Breast epithelium (tissue), 3 donors: ENCODE data around the gene POMT1.

Experiments
- POLR2A ChIP-seq: fragments of 450-650 bp; IDR thresholded peaks from one replicate; pipeline ENCODE4 v1.6.1; 2016; ENCODE audit warnings: antibody characterized with exemption, mild to moderate bottlenecking, moderate library complexity
- POLR2AphosphoS5 ChIP-seq, 3 donors: sonication (generic); formaldehyde crosslinking; IDR thresholded peaks; one replicate each; pipeline ENCODE4 v1.6.1; 2017; ENCODE audit warnings: antibody characterized with exemption in 3 of 3
- TF ChIP-seq, protein P1 (sequence below), 3 donors: fragments of 450-650 bp; IDR thresholded peaks; one replicate each; pipeline ENCODE4 v1.5.1; 2016 to 2017; ENCODE audit warnings: antibody characterized with exemption in 3 of 3, mild to moderate bottlenecking in 3 of 3, moderate library complexity in 3 of 3

GRCh38 chr9:131523086-131523388 is 20.3 kb downstream of the POMT1 start:
- TF ChIP-seq, protein P1, sequence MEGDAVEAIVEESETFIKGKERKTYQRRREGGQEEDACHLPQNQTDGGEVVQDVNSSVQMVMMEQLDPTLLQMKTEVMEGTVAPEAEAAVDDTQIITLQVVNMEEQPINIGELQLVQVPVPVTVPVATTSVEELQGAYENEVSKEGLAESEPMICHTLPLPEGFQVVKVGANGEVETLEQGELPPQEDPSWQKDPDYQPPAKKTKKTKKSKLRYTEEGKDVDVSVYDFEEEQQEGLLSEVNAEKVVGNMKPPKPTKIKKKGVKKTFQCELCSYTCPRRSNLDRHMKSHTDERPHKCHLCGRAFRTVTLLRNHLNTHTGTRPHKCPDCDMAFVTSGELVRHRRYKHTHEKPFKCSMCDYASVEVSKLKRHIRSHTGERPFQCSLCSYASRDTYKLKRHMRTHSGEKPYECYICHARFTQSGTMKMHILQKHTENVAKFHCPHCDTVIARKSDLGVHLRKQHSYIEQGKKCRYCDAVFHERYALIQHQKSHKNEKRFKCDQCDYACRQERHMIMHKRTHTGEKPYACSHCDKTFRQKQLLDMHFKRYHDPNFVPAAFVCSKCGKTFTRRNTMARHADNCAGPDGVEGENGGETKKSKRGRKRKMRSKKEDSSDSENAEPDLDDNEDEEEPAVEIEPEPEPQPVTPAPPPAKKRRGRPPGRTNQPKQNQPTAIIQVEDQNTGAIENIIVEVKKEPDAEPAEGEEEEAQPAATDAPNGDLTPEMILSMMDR (IDR thresholded peaks at IDR 0.05), result no peak
- no peak for TF ChIP-seq POLR2A
- TF ChIP-seq POLR2AphosphoS5 (IDR thresholded peaks at IDR 0.05), result no peak
